ENCODE data around the gene TNFRSF12A. TPM values are rescaled to one million over a fixed set of nuclear protein-coding genes. Genes with fewer than 3 reads are reported as not detected.
"Not testable (repeated sequence)": the region's sequence is repeated elsewhere in the genome, so short reads cannot be mapped to it uniquely, and the experiment has no call there.

Gene TNFRSF12A
- total RNA-seq, 1 donor from 2014 or later: 2.0 TPM

DNA sequence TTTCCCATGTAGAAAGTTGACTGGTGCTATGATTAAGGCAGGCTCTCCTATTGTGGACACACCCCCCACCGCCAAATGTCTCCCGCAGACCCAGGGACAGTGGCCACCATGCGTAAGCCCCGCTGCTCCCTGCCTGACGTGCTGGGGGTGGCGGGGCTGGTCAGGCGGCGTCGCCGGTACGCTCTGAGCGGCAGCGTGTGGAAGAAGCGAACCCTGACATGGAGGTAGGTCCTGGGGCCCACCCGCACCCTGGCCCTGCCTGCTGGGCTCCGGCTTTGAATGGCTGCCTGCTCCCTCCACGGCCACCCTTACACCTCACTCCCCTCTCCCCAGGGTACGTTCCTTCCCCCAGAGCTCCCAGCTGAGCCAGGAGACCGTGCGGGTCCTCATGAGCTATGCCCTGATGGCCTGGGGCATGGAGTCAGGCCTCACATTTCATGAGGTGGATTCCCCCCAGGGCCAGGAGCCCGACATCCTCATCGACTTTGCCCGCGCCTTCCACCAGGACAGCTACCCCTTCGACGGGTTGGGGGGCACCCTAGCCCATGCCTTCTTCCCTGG is 29.8 kb downstream of the TNFRSF12A start:
- DNase-seq: no peak

GRCh38 chr16:3050487-3050886 is 30.3 kb downstream of the TNFRSF12A start:
- no peak for DNase-seq

DNA sequence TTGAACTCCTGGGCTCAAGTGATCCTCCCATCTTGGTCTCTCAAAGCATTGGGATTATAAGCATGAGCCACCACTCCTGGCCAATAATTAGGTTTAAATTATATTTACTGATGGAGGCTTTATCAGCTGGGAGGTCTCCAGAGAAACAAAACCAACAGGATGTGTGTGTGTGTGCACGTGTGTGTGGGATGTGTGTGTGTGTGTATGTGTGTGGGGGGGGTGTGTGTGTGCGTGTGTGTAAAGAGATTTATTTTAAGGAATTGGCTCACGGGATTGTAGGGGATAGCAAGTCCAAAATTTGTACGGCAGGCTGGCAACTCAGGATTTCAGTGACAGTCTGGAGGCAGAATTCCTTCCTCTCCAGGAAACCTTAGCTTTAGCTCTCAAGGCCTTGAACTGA is 30.8 kb downstream of the TNFRSF12A start:
- DNase-seq: no peak

DNA sequence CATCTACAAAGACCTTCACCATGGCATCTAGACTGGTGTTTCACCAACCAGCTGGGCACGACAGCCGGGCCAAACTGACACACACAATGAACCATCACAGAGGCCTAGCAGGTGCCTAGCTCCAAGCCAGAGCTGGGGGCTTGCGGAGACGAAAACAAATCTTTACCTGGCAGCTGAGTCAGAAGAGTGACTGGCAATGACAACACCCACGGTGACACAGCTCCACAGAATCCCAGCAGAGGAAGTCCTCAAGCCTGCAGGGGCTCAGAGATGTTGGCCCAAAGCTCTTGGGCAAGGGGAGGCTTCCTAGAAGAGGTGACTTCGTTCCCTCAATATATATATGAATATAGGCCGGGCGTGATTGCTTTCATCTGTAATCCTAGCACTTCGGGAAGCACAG is 31.3 kb downstream of the TNFRSF12A start:
- DNase-seq: no peak

GRCh38 chr16:3052571-3053329 is 32.6 kb downstream of the TNFRSF12A start:
- not testable (repeated sequence) for DNase-seq

DNA sequence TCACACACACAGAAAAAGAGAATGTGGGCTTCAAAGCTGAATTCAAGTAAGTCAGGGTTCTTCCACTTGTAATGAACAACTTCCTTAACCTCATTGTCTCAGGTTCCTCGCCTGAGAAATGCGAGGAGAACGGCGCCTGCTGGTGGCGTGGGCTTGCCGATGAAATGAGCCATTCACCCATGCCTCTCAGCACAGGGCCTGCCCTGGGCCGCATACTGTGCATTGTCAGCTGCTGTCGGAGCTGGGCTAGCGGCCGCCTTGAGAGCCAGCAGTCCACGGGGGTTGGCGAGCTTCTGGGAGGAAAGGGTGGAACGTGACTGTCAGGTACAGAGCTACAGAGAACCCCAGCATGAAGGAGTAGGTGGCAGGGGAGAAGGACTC is 33.2 kb downstream of the TNFRSF12A start:
- not testable (repeated sequence) for DNase-seq

DNA sequence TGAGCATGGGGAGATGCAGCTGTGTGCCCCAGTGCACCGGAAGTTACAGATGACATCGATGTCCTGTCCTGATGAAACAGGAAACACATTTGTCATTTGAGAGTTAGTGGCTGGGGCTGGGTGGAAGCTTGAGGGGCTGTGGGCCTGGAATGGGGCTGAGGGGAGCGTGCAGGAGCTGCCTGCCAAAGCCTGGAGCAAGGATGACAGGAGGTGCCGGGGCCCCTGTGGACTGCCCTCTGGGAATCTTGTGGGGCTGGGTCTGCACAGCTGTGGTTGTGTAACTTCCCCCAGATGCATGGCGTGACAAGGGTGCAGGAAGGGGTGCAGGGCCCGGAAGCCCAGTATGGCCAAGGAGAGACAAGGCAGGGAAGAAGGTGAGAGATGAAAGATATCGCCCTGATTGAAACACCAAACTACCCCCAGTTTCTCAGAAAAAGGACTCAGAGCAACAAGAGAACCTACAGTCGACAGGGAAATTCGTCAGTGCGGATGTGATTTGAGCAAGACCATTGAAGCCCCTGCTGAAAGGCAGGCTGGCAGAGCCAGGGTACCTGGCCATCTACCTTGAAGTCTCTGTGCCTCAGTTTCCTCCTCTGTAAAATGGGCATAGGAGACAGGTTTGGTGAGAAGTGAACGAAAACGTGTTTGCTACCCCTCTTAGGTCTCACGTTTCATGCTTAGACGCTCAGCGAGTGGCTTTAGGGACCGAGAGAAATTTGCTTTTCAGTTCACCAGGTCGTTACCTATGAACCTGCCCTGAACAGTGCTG is 35.0 kb downstream of the TNFRSF12A start:
- no peak for DNase-seq

DNA sequence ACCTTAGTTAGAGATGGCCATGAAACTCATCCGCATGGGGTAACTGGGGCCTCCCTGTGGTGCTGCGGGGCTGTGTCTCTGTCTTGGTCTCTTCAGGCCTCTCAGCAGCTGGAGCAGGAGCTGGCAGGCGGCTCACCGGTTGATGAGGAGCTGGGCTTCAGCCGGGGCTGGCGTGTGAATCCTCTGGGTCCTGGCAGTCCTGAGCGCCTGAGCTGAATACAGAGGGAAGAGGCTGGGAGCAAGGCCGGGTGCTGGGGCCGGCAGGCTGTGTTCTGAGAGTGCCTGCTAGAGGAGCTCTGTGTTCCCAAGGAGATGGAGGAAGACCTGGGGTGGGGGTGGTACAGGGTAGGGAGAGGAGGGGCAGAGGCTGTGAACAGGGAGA is 35.6 kb downstream of the TNFRSF12A start:
- DNase-seq: not testable (repeated sequence)

DNA sequence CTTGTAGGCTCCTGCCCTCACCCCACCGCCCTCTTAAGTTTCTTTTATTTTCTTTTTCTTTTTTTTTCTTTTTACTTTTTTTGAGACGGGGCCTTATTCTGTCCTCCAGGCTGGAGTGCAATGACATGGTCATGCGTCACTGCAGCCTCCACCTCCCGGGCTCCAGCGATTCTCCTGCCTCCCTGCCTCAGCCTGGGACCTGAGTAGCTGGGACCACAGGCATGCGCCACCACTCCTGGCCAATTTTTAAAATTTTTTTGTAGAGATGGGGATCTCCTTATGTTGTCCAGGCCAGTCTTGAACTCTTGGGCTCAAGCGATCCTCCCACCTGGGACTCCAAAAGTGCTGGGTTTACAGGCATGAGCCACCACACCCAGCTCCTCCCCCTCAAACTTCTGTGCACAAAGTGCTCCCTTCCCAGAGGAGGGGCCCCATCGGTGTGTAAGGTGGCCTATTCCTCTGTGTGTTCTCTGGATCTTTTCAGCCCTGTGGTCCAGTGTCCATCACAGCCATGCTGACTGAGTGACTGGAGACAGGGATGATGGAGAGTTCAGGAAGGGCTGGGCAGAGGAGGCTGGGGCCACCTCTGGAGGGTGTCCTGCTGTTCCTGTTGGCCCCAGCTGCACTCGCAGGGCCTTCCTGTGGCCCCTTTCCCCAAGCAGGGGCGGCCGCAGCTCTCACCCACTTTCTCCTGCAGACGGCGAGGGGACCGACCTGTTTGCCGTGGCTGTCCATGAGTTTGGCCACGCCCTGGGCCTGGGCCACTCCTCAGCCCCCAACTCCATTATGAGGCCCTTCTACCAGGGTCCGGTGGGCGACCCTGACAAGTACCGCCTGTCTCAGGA is 36.4 kb downstream of the TNFRSF12A start:
- DNase-seq: no peak

GRCh38 chr16:3057181-3058138 is 37.3 kb downstream of the TNFRSF12A start:
- no peak for DNase-seq

- DNase-seq: no peak
Measured at GRCh38 chr16:3058139-3059030, 38.2 kb downstream of the TNFRSF12A start.

- DNase-seq: peak; percentile 77
Measured at GRCh38 chr16:3059041-3059722, 39.0 kb downstream of the TNFRSF12A start.

GRCh38 chr16:3059723-3060242 is 39.6 kb downstream of the TNFRSF12A start:
- no peak for DNase-seq

DNA sequence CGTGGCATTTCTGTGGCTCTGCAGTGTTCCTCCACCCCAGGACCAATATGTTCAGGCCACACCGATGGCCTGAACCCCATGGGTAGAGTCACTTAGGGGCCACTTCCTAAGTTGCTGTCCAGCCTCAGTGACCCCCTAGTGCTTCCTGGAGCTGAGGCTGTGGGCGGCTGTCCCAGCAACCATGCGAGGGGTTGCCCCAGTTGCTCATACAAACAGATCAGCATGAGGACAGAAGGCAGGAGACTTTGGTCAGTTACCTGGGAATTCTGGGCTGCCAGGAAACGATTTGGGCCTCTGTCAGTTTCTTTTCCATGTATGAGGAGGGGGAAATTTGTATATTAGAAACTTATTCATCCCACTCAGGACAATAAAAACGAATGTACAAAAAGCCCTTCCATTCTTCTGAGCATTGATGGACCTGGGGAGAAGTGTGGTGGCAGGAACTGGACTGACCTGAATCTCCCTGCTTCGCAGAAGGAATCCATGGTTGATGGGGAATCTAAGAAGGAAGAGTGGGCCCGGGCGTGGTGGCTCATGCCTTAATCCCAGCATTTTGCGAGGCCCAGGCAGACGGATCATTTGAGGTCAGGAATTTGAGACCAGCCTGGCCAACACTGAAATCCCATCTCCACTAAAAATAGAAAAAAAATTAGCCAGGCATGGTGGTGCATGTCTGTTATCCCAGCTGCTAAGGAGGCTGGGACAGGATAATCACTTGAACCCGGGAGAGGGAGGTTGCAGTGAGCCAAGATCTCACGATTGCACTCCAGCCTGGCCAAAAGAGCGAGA is 40.4 kb downstream of the TNFRSF12A start:
- no peak for DNase-seq

DNA sequence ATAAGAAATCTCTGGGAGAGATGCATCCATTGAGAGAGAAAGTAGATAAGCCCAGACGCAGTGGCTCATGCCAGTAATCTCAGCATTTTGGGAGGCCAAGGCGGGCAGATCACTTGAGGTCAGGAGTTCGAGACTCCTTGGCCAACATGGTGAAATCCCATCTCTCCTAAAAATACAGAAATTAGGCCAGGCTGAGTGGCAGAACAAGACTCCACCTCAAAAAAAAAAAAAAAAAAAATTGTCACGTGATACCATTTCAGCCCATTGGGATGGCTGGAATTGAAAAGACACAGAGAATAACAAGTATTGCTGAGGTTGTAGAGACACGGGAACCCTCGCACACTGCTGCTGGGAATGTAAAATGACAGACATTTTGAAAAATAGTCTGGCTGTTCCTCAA is 42.4 kb downstream of the TNFRSF12A start:
- no peak for DNase-seq

- no peak for DNase-seq
Measured at GRCh38 chr16:3063625-3064386, 43.6 kb downstream of the TNFRSF12A start.

DNA sequence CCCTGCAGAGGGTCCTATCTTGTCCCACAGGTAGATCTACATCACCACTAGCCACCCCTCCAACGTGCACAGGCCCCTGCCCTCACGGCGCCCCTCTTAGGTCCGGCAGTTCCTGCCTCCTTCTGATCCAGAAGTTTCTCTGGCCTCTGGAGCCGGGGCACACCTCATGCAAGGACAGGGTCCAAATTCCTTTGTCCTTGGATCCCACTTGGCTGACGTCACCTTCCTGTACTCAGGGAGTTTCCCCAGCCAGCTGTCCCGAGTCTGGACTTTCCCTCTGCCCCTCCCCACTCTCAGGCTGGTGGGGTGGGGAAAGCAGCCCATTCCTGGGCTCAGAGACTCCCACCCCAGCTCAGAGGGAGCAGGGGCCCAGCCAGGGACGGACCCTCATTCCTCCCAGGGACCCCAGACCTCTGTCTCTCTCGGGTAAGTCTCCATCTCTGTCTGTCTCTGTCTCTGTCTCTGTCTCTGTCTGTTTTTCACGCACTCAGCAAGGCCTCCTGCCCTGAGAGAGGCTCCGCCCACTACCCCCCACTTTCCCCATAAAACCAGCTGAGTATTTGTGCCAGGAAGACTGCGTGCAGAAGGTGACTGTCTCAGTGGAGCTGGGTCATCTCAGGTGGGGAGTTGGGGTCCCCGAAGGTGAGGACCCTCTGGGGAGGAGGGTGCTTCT is 45.0 kb downstream of the TNFRSF12A start, which contains the start of gene IL32:
Gene IL32, plus strand, starts transcription at position 572 of the 673 bp plus-strand sequence. CDS start 172 bp downstream, outside the sequence.
- no peak for DNase-seq

Data from occipital lobe (tissue), 2 donors.